ENCODE data around the gene S100A8. TPM values are rescaled to one million over a fixed set of nuclear protein-coding genes. Genes with fewer than 3 reads are reported as not detected.

S100A8 gene
- total RNA-seq, 3 donors from 2014 or later: 3.4 to 90.6 (median 22.4) TPM

DNA sequence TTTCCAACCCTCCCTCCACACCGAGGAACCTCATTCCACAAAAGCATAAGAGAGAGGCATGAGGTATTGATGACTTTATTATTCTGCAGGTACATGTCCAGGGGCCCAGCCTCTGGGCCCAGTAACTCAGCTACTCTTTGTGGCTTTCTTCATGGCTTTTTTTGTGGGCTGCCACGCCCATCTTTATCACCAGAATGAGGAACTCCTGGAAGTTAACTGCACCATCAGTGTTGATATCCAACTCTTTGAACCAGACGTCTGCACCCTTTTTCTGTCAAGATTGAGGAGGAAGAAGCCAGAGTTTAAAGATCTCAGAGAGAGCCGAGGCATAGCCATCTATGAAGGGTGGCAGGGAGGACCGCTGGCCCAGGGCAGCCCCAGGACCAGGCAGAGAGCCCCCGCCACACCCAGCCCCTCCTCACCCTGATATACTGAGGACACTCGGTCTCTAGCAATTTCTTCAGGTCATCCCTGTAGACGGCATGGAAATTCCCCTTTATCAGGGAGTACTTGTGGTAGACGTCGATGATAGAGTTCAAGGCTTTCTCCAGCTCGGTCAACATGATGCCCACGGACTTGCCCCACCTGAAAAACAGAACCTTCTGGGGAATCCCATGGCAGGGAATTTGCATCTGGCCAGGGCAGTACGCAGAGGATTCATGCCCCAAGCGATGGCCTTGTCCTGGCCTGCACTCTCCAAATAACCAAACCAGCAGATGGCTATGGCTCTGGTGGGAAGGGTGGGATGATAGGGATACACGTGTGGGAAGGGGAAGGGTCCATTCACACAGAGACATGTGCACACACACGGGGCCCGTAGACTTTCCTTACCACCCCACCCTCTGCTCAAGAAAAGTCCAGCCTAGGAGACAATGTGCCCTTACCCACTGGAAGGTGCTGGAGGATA is 647 bp downstream of the S100A8 start:
- peak; percentile 18 for ATAC-seq
- no peaks in the 10 kb centered on the region for H3K36me3 ChIP-seq (ENCODE audit: low read depth)
- H3K9me3 ChIP-seq: no peaks in the 10 kb centered on the region
- intact Hi-C loops (cut with DNase I, micrococcal nuclease): no loop called here
- TF ChIP-seq, protein P1, sequence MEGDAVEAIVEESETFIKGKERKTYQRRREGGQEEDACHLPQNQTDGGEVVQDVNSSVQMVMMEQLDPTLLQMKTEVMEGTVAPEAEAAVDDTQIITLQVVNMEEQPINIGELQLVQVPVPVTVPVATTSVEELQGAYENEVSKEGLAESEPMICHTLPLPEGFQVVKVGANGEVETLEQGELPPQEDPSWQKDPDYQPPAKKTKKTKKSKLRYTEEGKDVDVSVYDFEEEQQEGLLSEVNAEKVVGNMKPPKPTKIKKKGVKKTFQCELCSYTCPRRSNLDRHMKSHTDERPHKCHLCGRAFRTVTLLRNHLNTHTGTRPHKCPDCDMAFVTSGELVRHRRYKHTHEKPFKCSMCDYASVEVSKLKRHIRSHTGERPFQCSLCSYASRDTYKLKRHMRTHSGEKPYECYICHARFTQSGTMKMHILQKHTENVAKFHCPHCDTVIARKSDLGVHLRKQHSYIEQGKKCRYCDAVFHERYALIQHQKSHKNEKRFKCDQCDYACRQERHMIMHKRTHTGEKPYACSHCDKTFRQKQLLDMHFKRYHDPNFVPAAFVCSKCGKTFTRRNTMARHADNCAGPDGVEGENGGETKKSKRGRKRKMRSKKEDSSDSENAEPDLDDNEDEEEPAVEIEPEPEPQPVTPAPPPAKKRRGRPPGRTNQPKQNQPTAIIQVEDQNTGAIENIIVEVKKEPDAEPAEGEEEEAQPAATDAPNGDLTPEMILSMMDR (IDR thresholded peaks at IDR 0.05): no peak
- DNase-seq: no peak
- no peak overlapping the region for H3K4me3 ChIP-seq
- no peaks in the 10 kb centered on the region for H3K4me1 ChIP-seq (ENCODE audit: low read depth)

DNA sequence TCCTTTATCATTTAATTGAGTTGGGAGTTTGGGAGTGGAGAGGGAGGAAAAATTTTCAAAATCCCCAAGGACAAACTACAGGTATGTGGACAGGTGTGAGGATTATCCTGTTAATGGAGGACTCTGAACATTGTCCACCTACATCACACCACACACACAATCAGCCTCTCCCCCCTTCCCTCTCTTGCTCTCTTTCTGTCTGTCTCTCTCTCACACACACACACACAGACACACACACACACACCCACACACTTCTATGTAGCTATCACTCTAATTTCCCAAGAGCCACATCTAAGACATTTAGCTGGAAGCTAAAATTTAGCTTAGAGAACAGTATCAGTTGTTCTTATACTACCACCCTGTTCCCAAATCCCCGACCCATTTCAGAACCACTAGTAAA is 1.5 kb downstream of the S100A8 start:
- no peak overlapping the region for H3K4me3 ChIP-seq
- intact Hi-C loops (cut with DNase I, micrococcal nuclease): no loop called here
- no peak for ATAC-seq
- H3K36me3 ChIP-seq (ENCODE audit: low read depth): no peaks in the 10 kb centered on the region
- TF ChIP-seq, protein P1 (IDR thresholded peaks at IDR 0.05): no peak
- H3K4me1 ChIP-seq (ENCODE audit: low read depth): no peaks in the 10 kb centered on the region
- no peaks in the 10 kb centered on the region for H3K9me3 ChIP-seq
- DNase-seq: no peak

DNA sequence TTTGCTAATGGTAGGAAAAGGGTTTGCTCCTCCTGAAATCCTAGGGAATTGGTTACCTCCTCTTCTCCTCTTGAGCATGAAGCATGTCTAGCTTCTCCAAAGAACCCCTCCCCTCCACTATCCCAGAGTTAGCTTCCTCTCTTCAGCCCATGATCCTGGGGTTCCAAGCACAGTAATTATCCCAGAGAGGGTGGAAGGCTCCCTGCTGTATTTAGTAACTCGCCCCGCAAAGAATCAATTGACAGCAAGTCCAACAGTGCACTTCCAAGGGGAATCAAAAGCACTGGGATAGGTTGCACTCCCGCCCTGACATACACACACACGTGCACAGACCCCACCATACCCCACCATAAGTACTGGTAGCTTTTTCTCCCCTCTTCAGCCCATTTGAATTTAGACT is 3.1 kb downstream of the S100A8 start:
- intact Hi-C loops (cut with DNase I, micrococcal nuclease): no loop called here
- DNase-seq (no peak), ATAC-seq (no peak)
- Histone ChIP-seq H3K9me3 (no peaks in the 10 kb centered on the region), H3K4me1 (ENCODE audit: low read depth) (no peaks in the 10 kb centered on the region), H3K4me3 (no peak overlapping the region), H3K36me3 (ENCODE audit: low read depth) (no peaks in the 10 kb centered on the region)
- TF ChIP-seq, protein P1 (IDR thresholded peaks at IDR 0.05): no peak

DNA sequence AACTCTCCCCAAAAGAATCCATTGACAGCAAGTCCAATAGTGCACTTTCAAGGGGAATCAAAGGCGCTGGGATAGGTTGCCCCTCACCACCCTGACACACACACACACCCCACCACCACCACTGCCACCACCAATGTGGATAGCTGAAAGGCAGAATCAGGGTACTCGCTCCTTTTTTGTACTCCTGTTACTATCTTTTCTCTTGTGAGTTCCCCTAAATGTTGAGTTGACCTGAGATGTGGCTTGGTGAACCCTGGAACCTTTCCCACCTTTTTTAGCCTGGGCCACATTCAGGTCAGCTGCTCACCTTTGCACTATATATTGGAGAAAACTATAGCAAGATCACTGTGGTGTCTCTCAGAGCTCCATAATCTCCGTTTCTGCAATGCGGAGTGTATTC is 3.9 kb downstream of the S100A8 start:
- no peaks in the 10 kb centered on the region for H3K9me3 ChIP-seq
- no peak for ATAC-seq
- TF ChIP-seq, protein P1 (IDR thresholded peaks at IDR 0.05): no peak
- H3K4me3 ChIP-seq: no peak overlapping the region
- no peaks in the 10 kb centered on the region for H3K4me1 ChIP-seq (ENCODE audit: low read depth)
- H3K36me3 ChIP-seq (ENCODE audit: low read depth): no peaks in the 10 kb centered on the region
- intact Hi-C loops (cut with DNase I, micrococcal nuclease): no loop called here
- DNase-seq: no peak

DNA sequence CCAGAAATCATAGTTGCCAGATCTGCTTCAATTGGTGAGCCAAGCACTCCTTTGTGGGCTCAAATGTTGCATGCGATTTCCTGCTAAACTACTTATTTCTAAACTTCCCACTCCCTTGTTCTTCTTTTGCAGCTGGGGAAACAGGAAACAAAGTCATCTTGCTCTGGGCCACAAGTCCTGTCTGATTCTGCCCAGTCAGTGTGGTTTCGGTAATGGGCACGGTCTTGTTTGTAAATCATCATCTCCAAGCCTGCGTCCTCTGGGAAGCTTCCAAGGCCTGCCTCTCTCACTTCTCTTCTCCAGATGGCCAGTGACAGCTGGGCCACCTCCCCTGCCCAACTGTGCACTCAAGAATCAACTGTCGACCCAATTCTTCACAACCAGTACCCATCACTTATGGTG is 4.4 kb downstream of the S100A8 start:
- peak; percentile 37 for ATAC-seq
- TF ChIP-seq, protein P1 (IDR thresholded peaks at IDR 0.05): no peak
- intact Hi-C loops (cut with DNase I, micrococcal nuclease): no loop called here
- no peaks in the 10 kb centered on the region for H3K36me3 ChIP-seq (ENCODE audit: low read depth)
- no peaks in the 10 kb centered on the region for H3K4me1 ChIP-seq (ENCODE audit: low read depth)
- H3K4me3 ChIP-seq: no peak overlapping the region
- DNase-seq: peak in 1 of 3 donors; percentile 28
- peaks cover 3% of the 10 kb centered on the region for H3K9me3 ChIP-seq
